Activated CD4-positive, alpha-beta memory T cell treated with anti-CD3 and anti-CD28 coated beads for 36 hours (primary cell): ENCODE measurements around the gene AP1M2. TPM values are rescaled to one million over a fixed set of nuclear protein-coding genes. Genes with fewer than 3 reads are reported as not detected.
A peak's percentile ranks its signal among the peaks of the same experiment; 100 is the strongest.

ENCODE experiments used
- CTCF ChIA-PET: fragments of 350-600 bp; sonication (Branson Sonifier 250); formaldehyde crosslinking; loops from one replicate; lab custom pipeline; 2021; ENCODE audit warnings: antibody characterized with exemption, inconsistent platforms; lab: Charles Lee
- POLR2A ChIA-PET: fragments of 350-600 bp; sonication (Branson Sonifier 250); formaldehyde crosslinking; loops from one replicate; lab custom pipeline; 2021; ENCODE audit warnings: antibody characterized with exemption; lab: Charles Lee
- DNase-seq: peaks from one replicate; pipeline ENCODE4 v3.0.0-alpha.2; 2020
- H3K27ac Mint-ChIP-seq: one replicate; pipeline ENCODE4 v1.8.0; 2021; ENCODE audit warnings: mixed read lengths
- H3K27me3 Mint-ChIP-seq: one replicate; pipeline ENCODE4 v1.8.0; 2021; ENCODE audit warnings: mixed read lengths
- H3K36me3 Mint-ChIP-seq: one replicate; pipeline ENCODE4 v1.8.0; 2021; ENCODE audit warnings: mixed read lengths
- H3K4me1 Mint-ChIP-seq: one replicate; pipeline ENCODE4 v1.8.0; 2021; ENCODE audit warnings: low read depth, mixed read lengths
- H3K4me3 Mint-ChIP-seq: one replicate; pipeline ENCODE4 v1.8.0; 2021; ENCODE audit warnings: mild to moderate bottlenecking, mixed read lengths
- H3K9me3 Mint-ChIP-seq: one replicate; pipeline ENCODE4 v1.8.0; 2021; ENCODE audit warnings: mixed read lengths
- intact Hi-C: fragments of 100-400 bp; cut with micrococcal nuclease; formaldehyde crosslinking; loops from one replicate; pipeline ENCODE4 v1.15.1; 2023
- total RNA-seq, 2 experiments: library from RNA; stranded (reverse); gene quantifications; one replicate each; pipeline ENCODE4 v1.2.3, GENCODE V29; 2021

The AP1M2 gene
- total RNA-seq, 2 experiments from 2014 or later = not detected

DNA sequence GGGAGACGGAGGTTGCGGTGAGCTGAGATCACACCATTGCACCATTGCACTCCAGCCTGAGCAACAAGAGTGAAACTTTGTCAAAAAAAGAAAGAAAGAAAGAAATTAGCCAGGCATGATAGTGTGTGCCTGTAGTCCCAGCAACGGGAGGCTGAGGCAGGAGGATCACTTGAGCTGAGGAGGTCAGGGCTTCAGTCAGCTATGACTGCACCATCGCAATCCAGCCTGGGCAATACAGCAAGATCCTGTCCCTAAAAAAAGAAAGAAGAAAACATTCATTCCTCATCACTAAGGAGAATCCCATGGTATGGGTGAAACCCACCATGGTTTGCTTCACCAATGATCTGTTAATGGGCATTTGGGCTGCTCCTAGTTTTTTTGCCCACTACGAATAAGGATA is 13.0 kb upstream of the AP1M2 start:
- Mint-ChIP-seq H3K27me3 (no peaks in the 10 kb centered on the region), H3K4me3 (no peak overlapping the region)
- POLR2A ChIA-PET = no interaction called here

DNA sequence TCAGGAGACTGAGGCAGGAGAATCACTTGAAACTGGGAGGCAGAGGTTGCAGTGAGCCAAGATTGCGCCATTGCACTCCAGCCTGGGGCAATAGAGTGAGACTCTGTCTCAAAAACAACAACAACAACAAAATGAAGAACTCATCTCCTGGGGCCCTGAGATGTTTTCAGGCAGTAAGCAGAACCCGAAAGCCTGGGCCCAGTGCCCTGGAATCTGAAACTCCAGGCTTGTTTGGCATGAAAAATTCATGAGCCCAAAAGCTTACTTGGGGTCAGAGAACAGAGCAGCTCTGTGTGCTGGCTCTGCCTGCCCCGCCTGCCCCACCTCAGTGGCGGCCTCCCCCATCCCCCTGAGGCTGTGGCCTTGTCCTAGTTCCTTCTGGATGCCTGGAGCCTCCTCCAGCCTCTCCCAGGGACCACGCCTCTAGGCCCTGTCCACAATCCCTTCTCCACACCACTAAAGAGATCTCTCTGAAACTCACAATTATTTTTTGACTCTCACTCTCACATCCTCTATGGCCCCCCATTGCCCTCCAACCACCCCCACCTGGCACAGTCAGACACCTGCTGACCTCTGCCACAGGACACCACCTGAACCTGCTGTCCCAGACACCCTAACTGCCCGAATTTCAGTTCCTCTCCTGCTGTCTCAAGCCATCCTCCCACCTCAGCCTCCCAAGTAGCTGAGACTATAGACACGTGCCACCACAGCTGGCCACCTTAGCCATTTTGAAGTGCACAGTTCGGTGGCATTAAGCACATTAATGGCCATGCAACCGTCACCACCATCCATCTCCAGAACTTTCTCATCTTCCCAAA is 6.9 kb upstream of the AP1M2 start:
- Mint-ChIP-seq H3K27me3 (no peaks in the 10 kb centered on the region), H3K27ac (no peak overlapping the region), H3K4me3 (no peak overlapping the region), H3K36me3 (no peaks in the 10 kb centered on the region), H3K4me1 (peaks cover 18% of the 10 kb centered on the region), H3K9me3 (no peaks in the 10 kb centered on the region)
- POLR2A ChIA-PET = no interaction called here
- no peak for DNase-seq
- CTCF ChIA-PET = interaction anchor here (0.9 to 3.7 kb wide), 3 partner anchors 13 to 123 kb away, joined by 3 to 33 read pairs (median 4); no protein-coding TSS in a partner anchor
- intact Hi-C loops = no loop called here

More for the DNA sequence above, 13.0 kb upstream of the AP1M2 start:
- Mint-ChIP-seq H3K4me1 (peaks cover 37% of the 10 kb centered on the region), H3K27ac (no peak overlapping the region), H3K9me3 (no peaks in the 10 kb centered on the region), H3K36me3 (peaks cover 7% of the 10 kb centered on the region)
- intact Hi-C loops = no loop called here
- no peak for DNase-seq
- CTCF ChIA-PET = interaction anchor here (1.4 to 2.7 kb wide), 3 partner anchors 19 to 44 kb away, joined by 3 to 9 read pairs (median 3); no protein-coding TSS in a partner anchor

DNA sequence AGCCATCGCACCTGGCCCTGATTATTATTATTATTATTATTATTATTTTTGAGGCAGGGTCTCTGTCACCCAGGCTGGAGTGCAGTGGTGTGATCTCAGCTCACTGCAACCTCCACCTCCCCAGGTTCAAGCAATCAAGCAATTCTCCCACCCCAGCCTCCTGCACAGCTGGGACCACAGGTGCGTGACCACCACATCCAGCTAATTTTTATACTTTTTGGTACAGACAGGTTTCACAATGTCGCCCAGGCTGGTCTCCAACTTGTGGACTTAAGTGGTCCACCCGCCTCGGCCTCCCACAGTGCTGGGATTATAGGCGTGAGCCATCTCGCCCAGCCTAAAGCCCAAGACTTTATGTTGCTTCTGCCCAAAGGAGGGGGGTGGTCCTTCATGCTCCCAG is 6.0 kb upstream of the AP1M2 start:
- Mint-ChIP-seq H3K4me3 (no peak overlapping the region), H3K27ac (no peak overlapping the region)
- CTCF ChIA-PET = interaction anchor here (1.9 to 2.0 kb wide), 2 partner anchors 12 to 51 kb away, joined by 8 to 9 read pairs; no protein-coding TSS in a partner anchor

GRCh38 chr19:10587839-10588150 is 683 bp upstream of the AP1M2 start:
- no peak overlapping the region for H3K4me3 Mint-ChIP-seq

More for the DNA sequence above, 6.0 kb upstream of the AP1M2 start:
- no peaks in the 10 kb centered on the region for H3K36me3 Mint-ChIP-seq
- POLR2A ChIA-PET = no interaction called here
- no peaks in the 10 kb centered on the region for H3K9me3 Mint-ChIP-seq
- intact Hi-C loops = no loop called here
- H3K27me3 Mint-ChIP-seq = no peaks in the 10 kb centered on the region
- peaks cover 18% of the 10 kb centered on the region for H3K4me1 Mint-ChIP-seq
- no peak for DNase-seq

DNA sequence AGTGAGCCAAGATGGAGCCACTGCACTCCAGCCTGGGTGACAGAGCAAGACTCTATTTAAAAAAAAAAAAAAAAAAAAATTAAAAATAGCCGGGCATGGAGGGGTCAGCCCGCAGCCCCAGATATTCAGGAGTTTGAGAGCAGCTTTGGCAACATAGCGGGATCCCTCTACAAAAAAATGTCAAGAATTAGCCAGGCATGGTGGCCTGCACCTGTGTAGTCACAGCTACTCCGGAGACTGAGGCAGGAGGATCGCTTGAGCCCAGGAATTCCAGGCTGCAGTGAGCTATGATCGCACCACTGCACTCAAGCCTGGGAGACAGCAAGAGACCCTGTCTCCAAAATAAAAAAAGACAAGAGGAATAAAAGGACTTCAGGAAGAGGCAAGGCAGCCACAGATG is 716 bp downstream of the AP1M2 start:
- Mint-ChIP-seq H3K4me3 (no peak overlapping the region), H3K4me1 (peaks cover 6% of the 10 kb centered on the region), H3K27me3 (peaks cover 6% of the 10 kb centered on the region), H3K36me3 (no peaks in the 10 kb centered on the region), H3K9me3 (no peaks in the 10 kb centered on the region), H3K27ac (no peak overlapping the region)
- intact Hi-C loops = no loop called here
- ChIA-PET POLR2A (no interaction called here), CTCF (interaction anchor here (1.4 to 2.6 kb wide), 2 partner anchors 58 to 113 kb away, joined by 6 to 11 read pairs; no protein-coding TSS in a partner anchor)
- no peak for DNase-seq

More at GRCh38 chr19:10587839-10588150, 683 bp upstream of the AP1M2 start:
- CTCF ChIA-PET = no interaction called here
- H3K36me3 Mint-ChIP-seq = no peaks in the 10 kb centered on the region
- H3K9me3 Mint-ChIP-seq = no peaks in the 10 kb centered on the region
- H3K27me3 Mint-ChIP-seq = peaks cover 6% of the 10 kb centered on the region
- peaks cover 6% of the 10 kb centered on the region for H3K4me1 Mint-ChIP-seq
- no peak for DNase-seq
- H3K27ac Mint-ChIP-seq = no peak overlapping the region
- POLR2A ChIA-PET = no interaction called here
- intact Hi-C loops = no loop called here

DNA sequence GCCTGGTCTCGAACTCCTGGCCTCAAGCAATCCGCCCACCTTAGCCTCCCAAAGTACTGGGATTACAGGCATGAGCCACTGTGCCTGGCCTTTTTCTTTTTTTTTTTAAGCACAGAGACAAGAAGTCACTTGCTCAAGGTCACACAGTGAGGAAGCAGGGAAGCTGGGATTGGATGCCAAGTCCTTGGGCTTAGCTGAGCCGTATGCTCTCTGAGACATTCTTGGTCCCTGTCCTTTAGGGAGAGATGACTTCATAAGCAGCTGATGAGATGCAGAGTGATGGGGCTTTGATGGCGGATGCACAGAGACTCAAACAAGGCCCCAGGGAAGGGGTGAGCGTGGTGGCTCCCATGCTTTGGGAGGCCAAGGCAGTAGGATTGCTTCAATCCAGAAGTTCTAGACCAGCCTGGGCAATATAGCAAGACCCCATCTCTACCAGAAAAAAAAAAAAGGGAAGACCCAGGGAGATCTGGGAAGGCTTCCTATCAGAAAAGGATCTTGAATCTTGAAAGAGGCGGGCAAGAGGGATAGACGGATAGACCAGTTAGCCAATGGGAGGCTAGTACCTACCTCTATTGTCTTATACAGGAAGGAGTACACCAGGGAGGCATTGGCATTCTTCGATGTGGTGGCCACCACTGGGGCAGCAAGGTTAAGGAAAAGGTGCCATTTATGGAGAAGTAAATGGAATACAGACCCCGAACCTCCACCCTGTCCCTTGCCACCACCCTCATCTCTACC is 3.9 kb downstream of the AP1M2 start:
- Mint-ChIP-seq H3K27ac (no peak overlapping the region), H3K4me3 (no peak overlapping the region), H3K4me1 (peaks cover 10% of the 10 kb centered on the region), H3K27me3 (peaks cover 8% of the 10 kb centered on the region), H3K36me3 (no peaks in the 10 kb centered on the region), H3K9me3 (no peaks in the 10 kb centered on the region)
- ChIA-PET POLR2A (interaction anchor here (0.5 kb wide), 1 partner anchor 17 kb away, joined by 3 read pairs; the partner anchor contains the start of gene KRI1), CTCF (interaction anchor here (1.5 to 5.8 kb wide), 5 partner anchors 20 to 116 kb away, joined by 4 to 293 read pairs (median 41); partner anchors contain the start of gene QTRT1)
- no peak for DNase-seq
- intact Hi-C loops = no loop called here

GRCh38 chr19:10582091-10582490 is 5.0 kb downstream of the AP1M2 start:
- DNase-seq = no peak
- Mint-ChIP-seq H3K27ac (no peak overlapping the region), H3K36me3 (no peaks in the 10 kb centered on the region), H3K27me3 (peaks cover 2% of the 10 kb centered on the region), H3K9me3 (no peaks in the 10 kb centered on the region), H3K4me3 (no peak overlapping the region), H3K4me1 (peaks cover 4% of the 10 kb centered on the region)
- ChIA-PET POLR2A (interaction anchor here (1.2 to 1.9 kb wide), 2 partner anchors 14 to 62 kb away, joined by 5 to 7 read pairs; partner anchors contain the start of gene CDKN2D), CTCF (interaction anchor here (0.6 to 5.8 kb wide), 19 partner anchors 8 to 184 kb away, joined by 3 to 293 read pairs (median 9); partner anchors contain the start of gene QTRT1)
- intact Hi-C loops = no loop called here

DNA sequence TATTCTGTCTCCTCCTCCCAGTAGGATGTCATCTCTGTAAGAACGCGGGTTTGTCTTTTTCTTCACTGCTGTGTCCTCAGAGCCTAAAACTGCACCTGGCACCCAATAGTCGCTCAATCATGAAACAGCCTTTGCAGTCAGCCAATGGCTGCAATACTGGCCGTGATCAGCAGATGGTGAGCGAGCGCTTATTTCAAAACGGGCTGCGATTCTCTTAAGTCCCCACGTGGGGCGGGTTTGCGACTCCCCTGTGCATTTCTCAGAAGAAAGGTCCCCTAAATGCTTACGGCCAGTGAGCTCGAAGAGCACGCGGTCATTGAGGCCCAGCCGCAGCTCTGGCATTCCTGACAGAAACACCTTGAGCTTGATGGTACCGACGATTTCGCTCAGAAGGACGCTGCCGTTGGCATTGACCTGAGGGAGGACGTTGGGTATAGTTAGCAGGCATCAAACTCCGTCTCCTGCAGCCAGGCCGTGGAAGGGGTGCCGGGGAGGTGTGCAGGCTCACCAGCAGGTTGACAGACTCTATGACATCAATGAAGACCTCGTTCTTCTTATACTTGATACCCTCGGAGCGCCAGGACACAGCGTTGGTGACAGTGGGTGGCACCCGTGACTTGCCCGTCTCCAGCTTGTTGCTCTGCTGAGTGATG is 6.0 kb downstream of the AP1M2 start:
- H3K4me1 Mint-ChIP-seq = peaks cover 4% of the 10 kb centered on the region
- no peaks in the 10 kb centered on the region for H3K9me3 Mint-ChIP-seq
- H3K36me3 Mint-ChIP-seq = no peaks in the 10 kb centered on the region
- H3K27ac Mint-ChIP-seq = peak overlapping the region; percentile 52
- intact Hi-C loops = loop anchor here (1.0 kb wide), 2 partner anchors 63 to 118 kb away; no protein-coding TSS in a partner anchor
- POLR2A ChIA-PET = interaction anchor here (1.2 to 1.9 kb wide), 2 partner anchors 13 to 63 kb away, joined by 5 to 7 read pairs; partner anchors contain the start of gene CDKN2D
- peak; percentile 93 for DNase-seq
- H3K27me3 Mint-ChIP-seq = peaks cover 2% of the 10 kb centered on the region
- CTCF ChIA-PET = interaction anchor here (0.5 to 5.8 kb wide), 45 partner anchors 9 to 283 kb away, joined by 3 to 293 read pairs (median 4); partner anchors contain the start of genes DNM2, QTRT1 and TMED1
- peak overlapping the region; percentile 38 for H3K4me3 Mint-ChIP-seq

DNA sequence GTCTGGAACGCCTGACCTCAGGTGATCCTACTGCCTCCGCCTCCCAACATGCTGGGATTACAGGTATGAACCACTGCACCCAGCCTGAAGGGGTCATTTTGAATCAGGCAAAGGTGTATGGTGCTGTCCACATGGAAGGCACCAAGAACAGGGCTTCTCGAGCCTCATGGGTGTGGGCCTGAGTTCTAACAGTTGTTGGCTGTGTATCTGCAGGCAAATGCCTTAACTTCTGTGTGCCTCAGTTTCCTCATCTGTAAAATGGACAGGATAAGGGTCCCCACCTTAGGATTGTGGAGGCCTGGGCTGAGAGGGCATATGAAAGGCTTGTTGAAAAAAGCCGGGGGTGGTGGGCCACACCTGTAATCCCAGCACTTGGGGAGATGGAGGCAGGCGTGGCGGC is 9.2 kb downstream of the AP1M2 start:
- CTCF ChIA-PET = interaction anchor here (0.6 to 5.7 kb wide), 3 partner anchors 46 to 321 kb away, joined by 3 to 210 read pairs (median 3); partner anchors contain the start of gene QTRT1
- intact Hi-C loops = no loop called here
- H3K4me1 Mint-ChIP-seq = peaks cover 4% of the 10 kb centered on the region
- POLR2A ChIA-PET = no interaction called here
- DNase-seq = no peak
- H3K36me3 Mint-ChIP-seq = no peaks in the 10 kb centered on the region
- no peaks in the 10 kb centered on the region for H3K9me3 Mint-ChIP-seq
- no peak overlapping the region for H3K4me3 Mint-ChIP-seq
- H3K27ac Mint-ChIP-seq = no peak overlapping the region
- peaks cover 2% of the 10 kb centered on the region for H3K27me3 Mint-ChIP-seq

- CTCF ChIA-PET = interaction anchor here (2.5 to 4.5 kb wide), 2 partner anchors 70 to 124 kb away, joined by 9 to 22 read pairs; no protein-coding TSS in a partner anchor
- H3K36me3 Mint-ChIP-seq = no peaks in the 10 kb centered on the region
- no peak for DNase-seq
- H3K27ac Mint-ChIP-seq = no peak overlapping the region
- H3K9me3 Mint-ChIP-seq = no peaks in the 10 kb centered on the region
- H3K4me1 Mint-ChIP-seq = peaks cover 6% of the 10 kb centered on the region
- H3K27me3 Mint-ChIP-seq = no peaks in the 10 kb centered on the region
- no peak overlapping the region for H3K4me3 Mint-ChIP-seq
- POLR2A ChIA-PET = no interaction called here
- intact Hi-C loops = no loop called here
These were observed 11.9 kb downstream of the AP1M2 start for GRCh38 chr19:10575011-10575716.

DNA sequence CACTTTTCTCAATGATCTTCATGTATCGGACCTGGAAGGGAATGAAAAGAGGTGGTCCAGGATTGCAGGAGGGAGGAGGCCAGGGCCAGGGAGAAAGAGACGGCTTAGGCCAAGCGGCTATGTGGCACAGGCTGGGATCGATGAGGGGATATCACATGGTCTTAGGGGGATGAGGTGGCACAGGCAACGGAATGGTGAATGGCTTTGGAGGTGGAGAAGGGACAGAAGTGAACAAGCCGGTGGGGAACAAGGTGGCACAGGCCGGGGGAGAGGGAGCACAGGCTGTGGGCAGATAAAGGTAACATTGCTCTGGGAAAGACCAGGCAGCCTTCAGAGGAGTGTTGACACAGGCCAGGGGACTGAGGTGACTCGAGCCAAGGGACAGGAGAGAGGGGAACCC is 12.7 kb downstream of the AP1M2 start:
- H3K27ac Mint-ChIP-seq = no peak overlapping the region

More for the DNA sequence above, 12.7 kb downstream of the AP1M2 start:
- ChIA-PET POLR2A (no interaction called here), CTCF (interaction anchor here (0.9 to 7.5 kb wide), 4 partner anchors 71 to 142 kb away, joined by 3 to 45 read pairs (median 12); partner anchors contain the start of gene QTRT1)
- Mint-ChIP-seq H3K36me3 (no peaks in the 10 kb centered on the region), H3K27me3 (no peaks in the 10 kb centered on the region), H3K9me3 (no peaks in the 10 kb centered on the region), H3K4me1 (peaks cover 7% of the 10 kb centered on the region), H3K4me3 (no peak overlapping the region)
- no peak for DNase-seq
- intact Hi-C loops = no loop called here
